Astrocyte of the cerebellum (primary cell): ENCODE data around the gene PPAN.

Experiments used
- DNase-seq: peaks from one replicate; pipeline ENCODE4 v3.0.0-alpha.2; 2011; ENCODE audit warnings: low read depth
- H3K4me3 ChIP-seq: 2 replicates; pipeline ENCODE4 v1.5.1; 2011; ENCODE audit warnings: mild to moderate bottlenecking, low read depth, low read length, moderate library complexity
- in situ Hi-C: cut with HindIII; loops from 2 replicates; pipeline ENCODE4 v1.10.0; 2017; ENCODE audit warnings: low sequenced_read_pairs
- TF ChIP-seq, protein P1 (sequence below): IDR thresholded peaks from 2 replicates; pipeline ENCODE4 v1.5.1; 2012; ENCODE audit warnings: low read length, low read depth, moderate library complexity, mild to moderate bottlenecking; ENCODE audit errors: missing control alignments

The PPAN gene

DNA sequence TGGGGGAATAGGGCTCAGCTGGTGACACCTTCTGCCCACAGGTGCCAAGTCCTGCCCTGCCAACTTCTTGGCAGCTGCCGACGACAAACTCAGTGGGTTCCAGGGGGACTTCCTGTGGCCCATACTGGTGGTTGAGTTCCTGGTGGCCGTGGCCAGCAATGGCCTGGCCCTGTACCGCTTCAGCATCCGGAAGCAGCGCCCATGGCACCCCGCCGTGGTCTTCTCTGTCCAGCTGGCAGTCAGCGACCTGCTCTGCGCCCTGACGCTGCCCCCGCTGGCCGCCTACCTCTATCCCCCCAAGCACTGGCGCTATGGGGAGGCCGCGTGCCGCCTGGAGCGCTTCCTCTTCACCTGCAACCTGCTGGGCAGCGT lies 7.4 kb downstream of the PPAN start:
- TF ChIP-seq, protein P1, sequence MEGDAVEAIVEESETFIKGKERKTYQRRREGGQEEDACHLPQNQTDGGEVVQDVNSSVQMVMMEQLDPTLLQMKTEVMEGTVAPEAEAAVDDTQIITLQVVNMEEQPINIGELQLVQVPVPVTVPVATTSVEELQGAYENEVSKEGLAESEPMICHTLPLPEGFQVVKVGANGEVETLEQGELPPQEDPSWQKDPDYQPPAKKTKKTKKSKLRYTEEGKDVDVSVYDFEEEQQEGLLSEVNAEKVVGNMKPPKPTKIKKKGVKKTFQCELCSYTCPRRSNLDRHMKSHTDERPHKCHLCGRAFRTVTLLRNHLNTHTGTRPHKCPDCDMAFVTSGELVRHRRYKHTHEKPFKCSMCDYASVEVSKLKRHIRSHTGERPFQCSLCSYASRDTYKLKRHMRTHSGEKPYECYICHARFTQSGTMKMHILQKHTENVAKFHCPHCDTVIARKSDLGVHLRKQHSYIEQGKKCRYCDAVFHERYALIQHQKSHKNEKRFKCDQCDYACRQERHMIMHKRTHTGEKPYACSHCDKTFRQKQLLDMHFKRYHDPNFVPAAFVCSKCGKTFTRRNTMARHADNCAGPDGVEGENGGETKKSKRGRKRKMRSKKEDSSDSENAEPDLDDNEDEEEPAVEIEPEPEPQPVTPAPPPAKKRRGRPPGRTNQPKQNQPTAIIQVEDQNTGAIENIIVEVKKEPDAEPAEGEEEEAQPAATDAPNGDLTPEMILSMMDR = no peak
- in situ Hi-C loops = no loop called here
- H3K4me3 ChIP-seq = no peak overlapping the region
- DNase-seq = no peak

DNA sequence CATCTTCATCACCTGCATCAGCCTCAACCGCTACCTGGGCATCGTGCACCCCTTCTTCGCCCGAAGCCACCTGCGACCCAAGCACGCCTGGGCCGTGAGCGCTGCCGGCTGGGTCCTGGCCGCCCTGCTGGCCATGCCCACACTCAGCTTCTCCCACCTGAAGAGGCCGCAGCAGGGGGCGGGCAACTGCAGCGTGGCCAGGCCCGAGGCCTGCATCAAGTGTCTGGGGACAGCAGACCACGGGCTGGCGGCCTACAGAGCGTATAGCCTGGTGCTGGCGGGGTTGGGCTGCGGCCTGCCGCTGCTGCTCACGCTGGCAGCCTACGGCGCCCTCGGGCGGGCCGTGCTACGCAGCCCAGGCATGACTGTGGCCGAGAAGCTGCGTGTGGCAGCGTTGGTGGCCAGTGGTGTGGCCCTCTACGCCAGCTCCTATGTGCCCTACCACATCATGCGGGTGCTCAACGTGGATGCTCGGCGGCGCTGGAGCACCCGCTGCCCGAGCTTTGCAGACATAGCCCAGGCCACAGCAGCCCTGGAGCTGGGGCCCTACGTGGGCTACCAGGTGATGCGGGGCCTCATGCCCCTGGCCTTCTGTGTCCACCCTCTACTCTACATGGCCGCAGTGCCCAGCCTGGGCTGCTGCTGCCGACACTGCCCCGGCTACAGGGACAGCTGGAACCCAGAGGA lies 7.9 kb downstream of the PPAN start:
- DNase-seq = no peak
- in situ Hi-C loops = no loop called here
- H3K4me3 ChIP-seq = no peak overlapping the region
- TF ChIP-seq, protein P1 = no peak

DNA sequence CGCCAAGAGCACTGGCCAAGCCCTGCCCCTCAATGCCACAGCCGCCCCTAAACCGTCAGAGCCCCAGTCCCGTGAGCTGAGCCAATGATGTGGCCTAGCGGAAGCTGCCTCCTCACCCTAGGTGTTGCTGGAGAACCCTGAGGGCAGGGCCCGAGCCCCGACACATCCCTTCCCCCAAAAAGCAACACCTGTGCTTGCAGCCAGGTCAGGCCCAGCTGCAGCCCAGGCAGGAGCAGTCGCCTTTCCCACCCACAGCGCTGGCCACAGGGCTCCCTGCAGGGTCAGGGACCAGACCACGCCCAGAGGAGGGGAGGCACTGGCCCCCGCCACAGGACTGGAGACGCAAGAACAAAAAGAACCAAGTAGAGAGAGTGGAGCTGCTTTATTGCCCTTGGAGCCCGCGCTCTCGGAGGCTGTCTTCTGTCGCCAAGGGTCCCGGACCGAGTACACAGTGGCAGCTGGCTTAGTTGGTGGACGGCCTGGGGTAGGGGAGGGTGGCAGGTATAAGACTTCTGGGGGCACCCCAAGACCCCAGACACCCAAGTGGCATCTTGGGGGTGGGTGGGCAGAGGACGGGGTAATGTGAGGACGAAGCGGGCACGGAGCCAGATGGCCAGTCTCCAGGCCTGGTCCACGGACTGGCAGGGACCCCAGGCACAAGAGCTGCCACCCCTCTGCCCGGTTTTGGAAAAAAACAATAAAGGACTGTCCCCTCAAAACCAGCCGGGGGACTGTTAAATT lies 8.7 kb downstream of the PPAN start:
- no peak for DNase-seq
- TF ChIP-seq, protein P1 = no peak
- in situ Hi-C loops = no loop called here
- no peak overlapping the region for H3K4me3 ChIP-seq

DNA sequence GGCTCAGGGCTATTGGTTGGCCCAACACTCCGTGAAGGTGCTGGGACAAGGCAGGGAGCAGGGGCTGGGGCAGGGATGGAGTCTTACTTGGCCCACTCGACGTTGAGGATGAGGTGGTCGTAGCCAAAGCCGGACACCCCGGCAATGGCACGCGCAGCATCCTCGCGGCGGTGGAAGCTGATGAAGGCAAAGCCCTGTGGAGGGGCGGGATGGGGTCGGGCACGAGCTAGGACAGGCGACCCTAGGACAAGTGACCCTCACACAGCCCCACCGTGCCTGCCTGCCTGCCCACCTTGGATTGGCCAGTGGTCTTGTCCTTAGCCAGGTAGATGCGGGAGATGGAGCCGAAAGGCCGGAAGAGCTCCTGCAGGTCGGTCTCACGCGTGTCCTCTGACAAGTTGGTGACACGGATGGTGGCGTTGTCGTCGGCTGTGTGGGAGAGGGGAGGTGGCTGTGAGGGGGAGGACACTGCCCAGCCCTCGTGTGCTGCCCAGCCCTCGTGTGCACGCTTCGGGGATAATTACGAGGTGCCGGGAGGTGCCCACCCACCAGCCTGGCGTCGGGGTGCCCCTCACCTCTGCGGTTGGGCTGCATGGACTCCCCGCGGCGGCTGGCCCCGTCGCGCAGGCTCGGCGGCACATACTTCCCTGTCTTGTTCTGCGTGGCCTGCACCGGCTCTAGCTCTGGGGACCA lies 9.4 kb downstream of the PPAN start:
- no peak overlapping the region for H3K4me3 ChIP-seq
- TF ChIP-seq, protein P1 = no peak
- in situ Hi-C loops = no loop called here
- no peak for DNase-seq

DNA sequence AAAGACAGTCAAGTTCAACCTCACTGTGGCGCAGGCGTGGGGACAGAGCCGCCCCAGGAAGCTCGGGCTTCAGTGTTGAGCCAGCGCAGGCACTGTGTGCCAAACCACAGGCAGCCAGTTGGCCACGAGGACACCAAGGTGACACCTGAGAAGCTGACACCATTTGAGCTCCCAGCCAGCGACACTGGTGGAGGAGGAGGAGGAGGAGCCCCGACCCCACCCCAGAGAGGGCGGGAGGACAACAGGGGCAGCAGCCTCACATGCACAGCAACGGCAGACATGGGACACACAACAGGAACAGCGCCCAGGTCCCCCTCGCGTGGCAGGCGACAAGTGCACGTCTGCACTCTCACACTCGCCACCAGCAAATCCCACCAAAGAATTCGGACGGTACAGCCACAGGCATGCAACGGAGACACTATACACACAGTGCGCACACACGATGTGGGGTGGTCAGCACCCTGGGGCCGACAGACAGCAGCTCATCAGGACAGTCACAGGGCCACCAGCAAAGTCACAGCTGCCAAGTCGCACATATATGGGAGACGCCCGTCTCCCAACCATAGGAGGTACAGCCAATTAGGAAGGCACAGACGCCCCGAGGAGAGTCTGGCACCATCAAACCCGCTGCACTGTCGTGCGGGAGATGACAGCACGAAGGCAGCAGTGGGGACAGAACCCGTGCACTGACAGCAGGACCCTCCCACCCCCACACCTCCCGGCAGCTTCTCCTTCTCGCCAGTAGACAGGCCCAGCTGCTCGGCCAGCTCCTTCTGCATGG lies 10.1 kb downstream of the PPAN start:
- in situ Hi-C loops = no loop called here
- no peak for DNase-seq
- no peak overlapping the region for H3K4me3 ChIP-seq
- TF ChIP-seq, protein P1 = no peak
